ACHN (cell line): ENCODE results near the gene CBX2.

ENCODE experiments used
- DNase-seq: peaks from one replicate; pipeline ENCODE4 v3.0.0-alpha.2; 2015
- in situ Hi-C: cut with HindIII; loops from 2 replicates; pipeline ENCODE4 v1.10.0; 2017; ENCODE audit warnings: low sequenced_read_pairs, low pct_ligation_motif_present, low pct_unique_long_range_greater_than_20kb

Gene CBX2

GRCh38 chr17:79784353-79785016, 6.5 kb downstream of the CBX2 start:
- DNase-seq: no peak
- in situ Hi-C loops: no loop called here

GRCh38 chr17:79785017-79785899, 7.3 kb downstream of the CBX2 start:
- in situ Hi-C loops: no loop called here
- no peak for DNase-seq

GRCh38 chr17:79785900-79786810, 8.2 kb downstream of the CBX2 start:
- in situ Hi-C loops: no loop called here
- no peak for DNase-seq

- in situ Hi-C loops: no loop called here
- DNase-seq: no peak
Observed at GRCh38 chr17:79786930-79787643, 9.1 kb downstream of the CBX2 start.

GRCh38 chr17:79788455-79788854, 10.5 kb downstream of the CBX2 start:
- no peak for DNase-seq
- in situ Hi-C loops: no loop called here

- DNase-seq: no peak
- in situ Hi-C loops: no loop called here
Observed at GRCh38 chr17:79788989-79789942, 11.3 kb downstream of the CBX2 start.

GRCh38 chr17:79789943-79790804, 12.2 kb downstream of the CBX2 start:
- in situ Hi-C loops: no loop called here

GRCh38 chr17:79790805-79791734, 13.1 kb downstream of the CBX2 start:
- DNase-seq: no peak
- in situ Hi-C loops: no loop called here

More at GRCh38 chr17:79789943-79790804, 12.2 kb downstream of the CBX2 start:
- peak; percentile 45 for DNase-seq

GRCh38 chr17:79791735-79792161, 13.8 kb downstream of the CBX2 start:
- in situ Hi-C loops: no loop called here
- no peak for DNase-seq

- DNase-seq: no peak
- in situ Hi-C loops: no loop called here
Observed at GRCh38 chr17:79792341-79792871, 14.5 kb downstream of the CBX2 start.

GRCh38 chr17:79792984-79793923, 15.3 kb downstream of the CBX2 start:
- no peak for DNase-seq
- in situ Hi-C loops: no loop called here

- in situ Hi-C loops: no loop called here
- no peak for DNase-seq
Observed at GRCh38 chr17:79793924-79794304, 16.0 kb downstream of the CBX2 start.

- DNase-seq: no peak
- in situ Hi-C loops: no loop called here
Observed at GRCh38 chr17:79794659-79795511, 16.9 kb downstream of the CBX2 start.
